HepG2 (cell line): ENCODE measurements around the gene WDR26. TPM values are rescaled to one million over a fixed set of nuclear protein-coding genes. Genes with fewer than 3 reads are reported as not detected.

ENCODE experiments used
- ASH2L ChIP-seq: fragments of 300-600, 200-600 bp; sonication (generic); IDR thresholded peaks from 2 replicates; pipeline ENCODE4 v1.7.0; 2017; ENCODE audit warnings: low read depth, mild to moderate bottlenecking, moderate library complexity, mixed read lengths, low read length; ENCODE audit not compliant: insufficient read length
- BHLHE40 ChIP-seq: IDR thresholded peaks from 2 replicates; pipeline ENCODE4 v1.6.1; 2011; ENCODE audit warnings: low read length, improper control_type of control experiment
- HNRNPK ChIP-seq: fragments of 200-400 bp; formaldehyde crosslinking; IDR thresholded peaks from 2 replicates; pipeline ENCODE4 v1.6.1; 2018; ENCODE audit warnings: low read length, low read depth, moderate library complexity, mild to moderate bottlenecking; ENCODE audit not compliant: poor library complexity, severe bottlenecking
- POLR2G ChIP-seq: fragments of 200-400 bp; formaldehyde crosslinking; IDR thresholded peaks from 2 replicates; pipeline ENCODE4 v1.6.1; 2018; ENCODE audit warnings: mild to moderate bottlenecking, low read depth, low read length, moderate library complexity
- SAP130 ChIP-seq: IDR thresholded peaks from 2 replicates; pipeline ENCODE4 v1.6.1; 2016; ENCODE audit warnings: low read depth
- SSRP1 ChIP-seq: IDR thresholded peaks from 2 replicates; pipeline ENCODE4 v1.6.1; 2016; ENCODE audit warnings: control low read depth
- TCF7L2 ChIP-seq: IDR thresholded peaks from 2 replicates; pipeline ENCODE4 v1.6.1; 2011; ENCODE audit warnings: mild to moderate bottlenecking, low read depth, low read length, moderate library complexity
- TOPORS ChIP-seq: sonication (generic); formaldehyde crosslinking; IDR thresholded peaks from 2 replicates; pipeline ENCODE4 v1.8.0; 2023; ENCODE audit warnings: mild to moderate bottlenecking, missing genetic modification reagents
- ZNF512 ChIP-seq: sonication (generic); formaldehyde crosslinking; IDR thresholded peaks from 2 replicates; pipeline ENCODE4 v1.4.0; 2020; ENCODE audit warnings: mild to moderate bottlenecking, missing genetic modification reagents
- ZNF589 ChIP-seq: sonication (generic); formaldehyde crosslinking; conservative IDR thresholded peaks from 2 replicates; pipeline ENCODE4 v1.8.0; 2022; ENCODE audit warnings: mild to moderate bottlenecking, moderate library complexity, missing genetic modification reagents
- ZNF747 ChIP-seq: sonication (generic); formaldehyde crosslinking; IDR thresholded peaks from 2 replicates; pipeline ENCODE4 v1.8.1; 2023; ENCODE audit warnings: missing genetic modification reagents, mild to moderate bottlenecking, borderline replicate concordance
- ZSCAN5A ChIP-seq: sonication (generic); formaldehyde crosslinking; IDR thresholded peaks from 2 replicates; pipeline ENCODE4 v1.8.0; 2022; ENCODE audit warnings: mild to moderate bottlenecking, missing genetic modification reagents, borderline replicate concordance
- polyA plus RNA-seq, 8 experiments: library from polyadenylated mRNA; depleted of rRNA in 3 of 8; stranded (reverse) in 7 of 8; unstranded in 1 of 8; fragments of >200 nt; fragmentation: Illumina TruSeq in 4 of 8; extraction: Trizol in 4 of 8; gene quantifications; 2 replicates each; pipeline versions ENCODE4 v1.2.1 to v1.2.3, GENCODE V29; 2011 to 2016; ENCODE audit warnings: low read depth in 4 of 8, missing spikeins in 1 of 8, mixed read lengths in 1 of 8; ENCODE audit not compliant: insufficient read depth in 1 of 8
- total RNA-seq, 5 experiments: library from RNA; depleted of rRNA; stranded (reverse); fragments of >200 nt; fragmentation: Illumina TruSeq; extraction: Trizol; gene quantifications; 2 replicates each; pipeline ENCODE4 v1.2.3, GENCODE V29; 2016; ENCODE audit warnings: low read depth in 1 of 5

The WDR26 gene
- total and polyA plus RNA-seq, 2 of the 13 experiments (the other 11 are each of a cell fraction or from before 2014, with no cell fraction given), result 13.2 to 23.7 TPM

DNA sequence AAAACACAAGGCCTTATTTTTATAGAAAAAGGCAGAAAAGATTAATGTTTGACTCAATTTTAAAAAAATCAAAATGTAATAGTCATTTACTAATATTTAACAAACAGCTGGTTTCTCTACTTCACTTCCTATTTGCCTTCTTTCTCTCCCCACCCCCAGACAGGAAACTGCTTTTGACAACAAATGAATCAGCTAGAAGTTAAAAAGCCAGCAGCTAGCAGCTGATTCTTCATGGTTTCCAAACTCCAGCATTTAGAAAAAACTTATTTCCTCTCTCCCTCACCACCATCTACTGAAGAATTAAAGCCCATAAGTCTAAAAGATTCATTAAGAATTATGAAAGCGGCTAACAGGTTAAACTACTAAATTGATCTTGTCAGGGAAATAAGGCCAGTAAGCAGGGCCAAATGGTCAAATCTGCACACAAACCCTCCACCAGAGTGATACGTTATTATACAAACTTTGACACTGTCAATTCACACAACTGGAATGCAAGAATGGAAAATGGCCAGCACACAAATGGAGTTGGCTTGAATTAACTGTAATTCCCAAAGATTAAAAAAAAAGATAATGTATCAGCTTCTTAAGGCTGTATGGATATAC lies 4.0 kb downstream of the WDR26 start (continued):
- TF ChIP-seq ASH2L (peak; percentile 45), POLR2G (no peak), HNRNPK (no peak), ZNF589 (CRISPR knock-in tag) (no peak), SSRP1 (CRISPR knock-in tag) (no peak), ZNF747 (CRISPR knock-in tag) (no peak), ZSCAN5A (CRISPR knock-in tag) (no peak), ZNF512 (CRISPR knock-in tag) (no peak), TCF7L2 (no peak), BHLHE40 (no peak), TOPORS (CRISPR knock-in tag) (no peak), SAP130 (CRISPR knock-in tag) (peak; percentile 90)
- TF ChIP-seq, all 625 proteins: peak for 17
